ENCODE results near the gene AUNIP.

The AUNIP gene, protein sequence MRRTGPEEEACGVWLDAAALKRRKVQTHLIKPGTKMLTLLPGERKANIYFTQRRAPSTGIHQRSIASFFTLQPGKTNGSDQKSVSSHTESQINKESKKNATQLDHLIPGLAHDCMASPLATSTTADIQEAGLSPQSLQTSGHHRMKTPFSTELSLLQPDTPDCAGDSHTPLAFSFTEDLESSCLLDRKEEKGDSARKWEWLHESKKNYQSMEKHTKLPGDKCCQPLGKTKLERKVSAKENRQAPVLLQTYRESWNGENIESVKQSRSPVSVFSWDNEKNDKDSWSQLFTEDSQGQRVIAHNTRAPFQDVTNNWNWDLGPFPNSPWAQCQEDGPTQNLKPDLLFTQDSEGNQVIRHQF

DNA sequence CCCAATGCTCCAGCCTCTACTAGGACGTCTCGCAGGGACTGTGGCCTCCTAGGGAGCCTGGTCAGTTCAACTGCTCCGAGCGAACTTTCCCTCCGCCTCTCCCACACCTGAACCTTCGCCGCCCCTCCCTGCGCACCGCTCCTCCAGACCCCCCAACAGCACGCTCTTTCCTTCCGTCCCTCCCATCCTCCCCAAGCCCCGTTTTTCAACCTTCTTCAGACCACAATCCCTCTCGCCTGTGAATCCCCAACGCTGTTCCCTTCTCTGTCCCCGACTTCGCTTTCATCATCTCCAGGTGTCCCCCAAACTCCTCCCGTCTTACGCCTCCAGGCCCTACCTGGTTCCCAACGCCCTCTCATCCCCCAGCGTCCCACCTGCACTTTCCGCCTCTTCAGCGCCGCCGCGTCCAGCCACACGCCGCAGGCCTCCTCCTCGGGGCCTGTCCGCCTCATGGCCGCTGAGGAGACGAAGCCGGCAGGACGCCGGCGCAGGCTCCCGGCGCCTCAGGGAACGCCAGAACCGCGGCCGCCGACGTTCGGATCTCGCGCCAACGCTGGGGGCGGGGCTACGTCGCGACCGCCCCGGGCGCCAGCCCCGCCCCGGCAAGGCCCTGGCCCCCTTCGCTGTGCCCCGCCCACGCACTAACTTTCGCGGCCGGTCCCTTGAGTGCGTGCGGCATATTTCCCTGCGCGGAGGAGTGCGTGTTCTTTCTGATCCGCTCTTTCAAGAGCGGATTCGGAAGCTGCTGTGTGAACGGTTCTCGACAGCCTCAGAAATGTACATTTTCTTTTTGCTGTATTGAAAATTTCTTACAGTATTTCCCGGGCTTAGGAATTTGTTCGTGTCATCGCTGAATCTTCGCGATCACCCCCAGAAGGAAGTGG, at the start of gene AUNIP:
AUNIP (minus strand) TSS at position 552 of the 884 bp plus-strand sequence; CDS start at position 452, 100 bp downstream.
- DNase-seq = peak; percentile 51

DNA sequence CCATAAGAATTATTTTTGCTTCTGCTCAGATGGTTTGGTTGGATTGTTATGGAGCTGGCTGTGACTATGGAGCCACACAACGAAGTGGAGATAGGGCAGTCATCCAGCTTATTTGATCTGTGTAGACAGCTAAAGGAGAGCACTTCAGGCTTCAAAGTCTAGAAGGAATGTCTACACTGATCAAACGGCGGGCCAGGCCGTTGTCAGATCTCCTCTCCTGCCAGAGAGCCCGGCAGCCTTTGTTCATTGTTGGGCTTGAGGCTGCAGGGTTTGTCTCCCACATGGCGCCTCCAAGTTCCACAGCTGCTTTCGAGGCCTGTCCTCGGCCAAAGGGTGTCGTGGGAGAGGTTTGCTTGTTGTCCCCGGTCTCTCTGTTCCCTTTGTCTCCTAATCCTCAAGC, 49.8 kb upstream of the AUNIP start:
- DNase-seq = no peak

DNA sequence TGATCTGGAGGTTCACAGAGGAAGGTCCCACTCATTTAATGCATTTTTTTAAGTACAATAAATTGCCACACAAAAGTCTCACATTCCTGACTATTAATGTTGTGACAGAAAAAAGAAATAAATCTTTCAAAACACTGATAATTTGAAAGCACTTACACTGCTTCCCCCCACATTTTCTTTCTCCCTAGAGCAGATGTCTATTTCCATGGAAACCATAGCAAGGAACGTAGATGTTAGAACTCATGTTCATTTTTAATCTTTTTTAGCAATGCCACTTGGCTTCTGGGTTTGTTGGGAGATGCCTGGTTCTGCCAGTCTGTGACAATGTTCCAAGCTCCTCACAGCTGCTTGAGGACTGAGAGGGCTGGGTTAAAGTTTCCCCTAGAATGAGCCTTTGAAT, 48.9 kb upstream of the AUNIP start:
- no peak for DNase-seq

DNA sequence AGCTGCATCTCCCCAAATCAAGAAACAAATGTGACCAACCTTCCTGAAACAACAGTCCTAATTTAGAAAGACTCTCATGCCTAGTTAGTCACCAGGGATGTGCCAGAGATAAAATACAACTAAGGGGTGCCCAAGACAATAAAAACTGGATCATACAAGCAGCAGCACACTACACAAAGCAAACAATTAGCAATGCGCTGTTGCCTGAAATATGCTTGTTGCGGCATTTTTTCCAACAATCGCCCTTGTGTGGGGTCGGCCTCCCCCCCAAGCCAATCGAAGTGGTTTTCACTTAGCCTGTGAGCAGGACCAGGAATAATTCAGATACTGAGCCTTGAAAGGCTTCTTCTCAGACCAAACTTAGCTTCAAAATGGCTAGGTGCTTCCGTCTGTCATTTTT, 48.3 kb upstream of the AUNIP start:
- DNase-seq = no peak

DNA sequence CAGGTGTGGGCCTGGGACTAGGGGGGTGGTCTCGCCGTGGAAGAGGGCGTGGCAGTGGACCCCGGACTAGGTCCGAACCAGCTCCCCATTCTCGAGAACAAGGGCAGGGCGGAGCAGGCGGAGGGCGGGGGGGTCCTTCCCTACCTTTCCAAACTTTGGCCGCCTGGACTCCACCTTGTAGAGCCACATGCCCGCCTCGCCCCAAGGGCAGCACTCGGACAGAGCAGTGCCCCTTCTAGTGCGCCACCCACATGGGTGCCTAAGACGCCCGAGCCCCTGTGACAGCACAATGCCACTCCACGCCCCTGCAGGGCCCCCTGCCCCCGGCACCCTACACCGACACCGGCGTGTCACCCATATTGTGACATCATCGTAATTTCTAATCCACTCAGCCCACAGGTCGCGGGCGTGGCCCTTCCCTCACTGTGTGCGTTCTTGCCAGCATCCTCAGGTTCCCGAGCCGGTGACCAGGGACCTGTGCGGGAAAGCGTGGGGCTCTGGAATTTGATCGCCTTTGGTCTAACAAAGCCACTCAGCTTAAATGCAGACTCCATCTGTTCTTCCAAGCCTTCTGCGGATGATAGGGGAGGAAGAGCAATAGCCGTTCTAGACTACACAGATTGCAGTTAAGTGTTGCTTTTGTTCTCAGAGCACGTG, 47.5 kb upstream of the AUNIP start:
- DNase-seq = no peak

DNA sequence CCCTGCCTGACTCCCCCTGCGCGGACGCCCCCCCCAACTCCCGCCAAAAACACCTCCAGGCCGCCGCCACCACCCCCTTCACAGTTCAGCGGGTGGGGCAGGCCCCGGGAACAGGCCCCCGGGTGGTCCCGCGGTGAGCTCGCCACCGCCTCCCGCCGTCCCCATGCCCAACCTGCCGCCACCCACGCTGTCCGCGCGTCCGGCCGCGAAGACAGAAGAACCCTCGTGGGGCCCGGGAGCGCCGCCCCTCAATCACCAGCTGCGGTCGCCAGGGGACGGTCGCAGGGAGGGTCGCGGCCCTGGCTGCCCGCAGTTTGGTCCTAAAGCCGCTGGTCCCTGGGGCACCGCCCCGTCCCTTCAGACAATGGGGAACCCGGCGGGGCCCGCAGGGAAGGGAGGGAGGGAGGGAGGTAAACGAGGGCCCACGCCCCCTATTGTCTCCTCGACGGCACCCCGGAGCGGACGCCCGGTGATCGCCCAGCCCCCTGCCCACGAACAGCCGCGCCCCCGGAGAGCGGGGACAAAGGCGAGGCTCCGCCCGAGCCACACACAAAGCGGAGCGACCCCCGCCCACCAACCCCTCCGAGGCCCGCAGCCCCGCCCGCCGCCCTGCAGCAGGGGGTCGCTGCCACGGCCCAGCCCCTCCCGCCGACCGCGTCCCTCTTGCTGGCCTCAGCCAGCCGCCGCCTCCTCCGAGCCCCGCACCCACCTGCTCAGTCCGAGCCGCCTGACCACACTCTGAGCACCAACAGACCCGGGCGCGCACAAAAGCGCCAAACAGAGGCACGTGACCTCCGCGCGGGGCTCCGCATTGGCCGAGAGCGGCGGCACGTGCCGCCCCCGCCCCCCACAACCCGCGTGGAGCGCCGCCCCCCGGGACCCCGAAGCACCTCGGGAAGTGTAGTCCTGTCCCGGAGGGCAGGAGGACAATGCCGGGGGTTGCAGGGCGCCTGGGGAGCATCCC, 46.7 kb upstream of the AUNIP start, which contains the start of gene STMN1:
STMN1 (minus strand) TSS at position 740 of the 964 bp plus-strand sequence. CDS start 1,743 bp downstream, outside the sequence.
- DNase-seq = peak; percentile 66

DNA sequence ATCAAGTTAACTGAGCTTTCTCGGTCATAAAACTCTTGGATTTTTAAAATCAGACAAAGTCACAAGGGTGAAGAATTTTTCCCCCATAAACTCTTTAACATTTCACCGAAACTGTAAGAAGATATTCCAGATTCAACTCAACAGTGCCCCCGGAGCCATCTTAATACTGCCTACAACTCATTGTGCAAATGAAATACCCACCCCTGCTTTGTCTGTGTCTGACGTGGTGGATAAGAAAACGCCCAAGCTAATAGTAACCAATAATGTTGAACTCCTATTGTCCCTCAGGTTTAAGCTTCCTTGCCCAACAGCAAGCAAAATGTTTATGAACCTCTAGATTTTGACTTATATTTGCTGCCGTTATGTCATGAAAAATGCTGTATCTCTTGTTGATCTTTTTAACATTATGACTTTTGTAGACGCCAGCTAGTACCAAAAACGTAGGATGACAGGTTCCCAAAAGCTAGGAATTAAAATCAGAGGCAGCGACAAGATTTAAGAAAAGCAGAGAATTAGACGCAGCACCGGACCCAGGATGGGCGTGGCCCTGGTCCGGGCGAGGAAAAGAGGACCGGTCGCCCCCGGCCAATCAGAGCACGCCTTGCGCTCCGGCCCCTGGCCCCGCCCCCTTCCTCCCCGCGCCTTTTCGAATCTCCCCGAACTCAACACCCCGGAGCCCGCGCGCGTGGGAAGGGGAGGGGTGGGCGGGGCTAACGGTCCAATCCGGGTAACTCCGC, 45.9 kb upstream of the AUNIP start:
- DNase-seq = peak; percentile 57

DNA sequence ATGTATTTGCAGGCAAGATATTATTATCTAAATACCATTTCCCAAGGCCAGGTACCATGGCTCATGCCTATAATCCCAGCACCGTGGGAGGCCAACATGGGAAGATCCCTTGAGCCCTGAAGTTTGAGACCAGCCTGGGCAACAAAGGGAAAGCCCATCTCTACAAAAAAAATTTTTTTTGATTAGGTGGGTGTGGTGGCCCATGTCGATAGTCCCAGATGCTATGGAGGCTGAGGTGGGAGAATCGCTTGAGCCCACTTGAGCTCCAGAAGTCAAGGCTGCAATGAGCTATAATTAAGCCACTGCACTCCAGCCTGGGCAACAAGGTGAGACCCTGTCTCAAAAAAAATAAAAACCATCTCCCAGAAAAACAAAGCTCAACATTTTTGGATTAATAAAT, 44.7 kb upstream of the AUNIP start:
- no peak for DNase-seq

DNA sequence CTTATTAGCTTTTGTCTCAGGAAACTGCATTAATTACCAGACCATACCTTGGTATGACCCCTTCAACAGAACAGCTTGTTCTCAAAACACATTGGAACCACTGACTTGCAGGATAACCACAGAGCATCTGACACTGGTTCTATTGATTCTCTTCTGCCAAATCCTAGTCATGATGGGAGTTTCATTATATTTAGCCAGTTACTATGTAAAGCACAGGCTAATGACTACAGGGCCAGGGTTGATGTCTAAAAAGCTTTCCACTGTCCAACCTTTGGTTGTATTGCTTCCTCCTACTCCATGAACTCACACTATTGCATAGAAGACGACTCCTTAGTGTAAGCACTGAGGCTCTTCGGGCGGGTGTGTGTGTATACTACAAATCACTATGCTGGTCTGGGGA, 43.2 kb upstream of the AUNIP start:
- no peak for DNase-seq

DNA sequence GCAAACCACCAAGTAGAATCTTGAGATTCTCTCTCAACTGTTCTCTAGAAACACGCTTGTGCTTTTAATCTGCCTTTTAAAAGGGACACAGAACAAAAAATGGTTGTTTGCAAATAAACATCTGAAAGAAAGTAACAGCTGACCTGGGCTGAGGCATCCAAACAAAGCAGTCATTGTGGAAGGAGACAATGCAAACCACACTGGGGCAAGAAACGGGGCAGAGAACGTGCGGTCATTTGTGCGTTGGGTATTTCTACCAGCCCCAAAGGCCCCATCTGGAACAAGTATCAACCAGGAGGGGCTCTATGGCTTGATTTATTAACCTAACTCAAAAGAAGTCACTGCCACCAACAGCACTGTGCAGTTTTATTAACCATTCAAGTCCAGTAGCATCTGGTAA, 41.0 kb upstream of the AUNIP start:
- DNase-seq = no peak

DNA sequence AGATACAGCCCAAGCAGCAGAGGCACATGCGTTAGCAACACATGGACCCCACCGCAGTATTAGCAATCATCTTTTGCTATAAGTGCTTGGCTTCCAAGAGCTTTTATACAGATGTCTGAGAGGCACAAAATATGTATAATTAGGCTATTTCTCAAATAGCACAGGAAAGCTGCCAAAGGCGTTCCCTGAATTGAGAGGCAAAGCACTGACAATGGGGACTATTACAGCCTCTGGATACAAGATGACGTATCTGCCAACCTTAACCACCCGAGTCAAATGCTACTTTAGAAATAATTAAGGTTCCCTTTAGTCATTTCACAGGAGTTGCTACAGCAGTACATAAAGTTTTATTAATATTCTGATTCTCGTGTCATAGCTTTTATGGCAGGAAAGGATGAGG, 40.5 kb upstream of the AUNIP start:
- DNase-seq = no peak

DNA sequence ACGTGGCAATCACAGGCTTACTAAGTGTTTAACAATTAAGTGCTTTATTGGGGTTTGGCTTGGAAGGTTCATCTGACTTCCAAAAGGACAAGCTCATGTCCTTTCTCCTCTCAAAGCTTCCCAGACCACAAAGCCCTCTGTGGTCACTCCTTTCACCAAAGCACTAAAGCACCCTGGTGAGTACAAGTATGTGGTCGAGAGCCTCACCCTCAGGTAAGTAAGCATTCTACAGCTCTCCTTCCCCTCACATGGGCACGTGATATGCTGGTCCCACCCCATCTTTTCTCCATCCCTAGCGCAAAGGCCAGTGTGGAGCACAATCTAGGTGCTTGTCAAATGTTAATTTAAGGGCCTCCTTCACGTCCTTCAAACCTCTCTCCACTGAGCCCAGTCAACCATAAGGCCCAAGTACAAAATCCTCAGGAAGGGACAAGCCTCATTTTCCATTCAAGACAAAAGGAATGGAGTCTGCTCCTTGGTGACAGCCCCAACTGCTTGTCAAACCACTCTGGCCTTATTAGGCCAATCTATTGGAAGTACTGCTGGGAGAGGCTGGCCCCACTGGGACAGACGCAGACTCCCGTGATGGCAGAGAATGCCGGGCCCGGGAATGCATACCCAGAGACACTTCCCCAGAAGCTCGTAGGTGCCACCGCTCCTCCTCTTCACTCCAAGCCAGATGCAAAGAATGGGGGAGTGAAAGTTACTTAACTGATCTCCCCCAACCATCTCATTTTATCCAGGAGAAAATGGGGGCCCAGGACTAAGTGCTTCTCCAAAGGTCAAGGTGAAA, 39.2 kb upstream of the AUNIP start:
- no peak for DNase-seq

DNA sequence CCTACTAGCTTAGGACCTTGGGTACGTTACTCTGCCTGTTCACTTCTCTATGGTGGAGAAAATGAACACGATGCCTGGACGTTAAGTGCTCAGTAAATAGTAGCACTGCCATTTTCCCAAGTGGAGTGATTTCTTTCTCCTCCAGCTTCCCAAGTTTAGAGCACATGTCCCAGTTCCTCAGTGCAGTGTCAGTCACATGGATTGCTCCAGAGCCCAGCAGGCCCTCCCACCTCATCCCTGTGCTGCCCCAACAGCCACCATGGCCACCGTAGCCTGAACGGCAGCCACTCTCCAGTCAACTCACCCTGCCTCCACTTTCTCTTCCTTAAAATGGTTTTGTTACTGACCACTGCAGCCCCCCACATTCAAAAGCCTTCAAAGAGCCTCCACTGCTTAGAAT, 38.5 kb upstream of the AUNIP start:
- DNase-seq = no peak

DNA sequence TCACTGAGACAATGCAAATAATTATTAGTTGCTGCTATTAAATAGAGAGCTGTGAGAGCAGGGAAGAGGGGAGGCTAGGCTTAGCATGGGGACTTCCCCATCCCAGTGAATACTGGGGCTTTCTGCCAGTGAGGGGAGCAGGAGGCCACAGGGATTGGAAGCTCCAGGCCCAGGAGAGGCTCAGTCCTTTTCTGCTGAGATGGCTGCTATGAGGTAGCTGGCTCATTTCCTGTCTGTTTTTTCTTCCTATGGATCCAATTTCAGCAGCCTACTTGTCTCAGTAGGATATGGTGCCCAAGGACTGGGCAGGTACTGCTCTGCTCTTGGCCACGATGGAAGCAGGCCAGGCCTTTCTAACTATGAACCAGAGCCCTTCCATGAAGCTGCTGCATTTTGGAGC, 37.0 kb upstream of the AUNIP start:
- DNase-seq = no peak

DNA sequence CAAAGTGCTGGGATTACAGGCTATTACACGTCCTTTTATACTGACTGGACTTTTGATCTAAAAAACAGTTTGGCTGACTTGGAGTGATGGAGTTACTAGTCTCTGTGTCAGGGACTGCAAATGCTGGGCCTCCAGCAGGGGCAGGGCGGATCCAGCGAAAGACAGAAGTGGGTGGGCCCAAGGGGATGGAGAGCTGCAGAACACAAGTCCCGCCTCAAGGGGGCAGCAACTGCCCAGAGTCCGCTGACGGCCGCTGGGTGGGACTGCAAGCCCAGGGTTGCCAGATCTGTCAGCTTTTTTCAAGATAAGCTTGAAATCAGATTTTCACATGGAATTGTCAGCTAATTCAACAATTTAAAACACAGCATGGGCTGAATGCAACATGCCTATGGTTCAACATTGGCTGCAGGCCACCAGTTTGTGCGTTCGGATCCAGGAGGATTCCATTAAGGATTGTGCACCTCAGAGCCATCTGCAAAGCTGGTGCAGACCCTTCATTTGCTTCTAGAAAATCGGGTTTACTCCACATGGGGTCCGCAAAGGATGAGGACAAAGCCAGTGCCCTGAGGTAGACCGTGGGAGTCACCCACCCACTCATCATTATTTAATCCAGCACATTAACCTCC, 36.2 kb upstream of the AUNIP start:
- peak; percentile 74 for DNase-seq

DNA sequence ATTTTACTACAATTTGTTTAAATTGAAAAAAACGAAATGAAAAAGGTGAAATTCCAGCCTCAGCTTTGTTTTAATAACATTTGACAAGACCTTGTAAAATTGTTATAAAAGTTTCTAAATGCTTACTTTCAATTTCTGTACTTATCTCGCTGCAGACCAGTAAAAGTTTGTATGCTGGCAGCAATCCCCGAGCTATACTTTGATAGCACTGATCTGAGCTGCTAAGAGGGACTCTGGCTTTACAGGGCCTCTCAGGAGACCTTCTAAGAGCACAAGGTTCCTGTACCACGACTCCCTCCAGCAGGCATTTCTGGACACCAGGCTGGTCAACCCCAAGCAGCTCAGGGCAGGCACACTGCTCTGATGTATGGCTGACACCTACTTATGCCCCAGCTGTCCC, 33.9 kb upstream of the AUNIP start:
- no peak for DNase-seq

DNA sequence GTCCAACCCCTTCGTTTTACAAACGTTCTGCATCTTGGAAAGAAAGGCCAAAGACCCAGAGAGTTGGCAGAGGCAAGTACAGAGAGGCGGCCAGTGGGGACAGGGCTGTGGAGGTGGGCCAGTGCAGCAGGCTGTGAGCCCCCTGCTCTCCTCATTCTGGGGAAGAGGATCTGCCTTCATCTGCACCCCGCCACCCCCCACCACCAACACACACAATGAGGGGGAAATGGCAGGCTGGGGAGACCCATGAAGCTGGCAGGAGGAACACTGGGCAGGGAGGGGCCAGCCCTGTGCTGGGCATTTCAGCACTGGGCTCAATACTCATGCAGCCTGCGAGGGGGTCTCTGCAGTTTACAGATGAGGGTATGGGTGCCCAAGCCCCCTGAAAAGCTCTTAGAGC, 32.3 kb upstream of the AUNIP start:
- no peak for DNase-seq

DNA sequence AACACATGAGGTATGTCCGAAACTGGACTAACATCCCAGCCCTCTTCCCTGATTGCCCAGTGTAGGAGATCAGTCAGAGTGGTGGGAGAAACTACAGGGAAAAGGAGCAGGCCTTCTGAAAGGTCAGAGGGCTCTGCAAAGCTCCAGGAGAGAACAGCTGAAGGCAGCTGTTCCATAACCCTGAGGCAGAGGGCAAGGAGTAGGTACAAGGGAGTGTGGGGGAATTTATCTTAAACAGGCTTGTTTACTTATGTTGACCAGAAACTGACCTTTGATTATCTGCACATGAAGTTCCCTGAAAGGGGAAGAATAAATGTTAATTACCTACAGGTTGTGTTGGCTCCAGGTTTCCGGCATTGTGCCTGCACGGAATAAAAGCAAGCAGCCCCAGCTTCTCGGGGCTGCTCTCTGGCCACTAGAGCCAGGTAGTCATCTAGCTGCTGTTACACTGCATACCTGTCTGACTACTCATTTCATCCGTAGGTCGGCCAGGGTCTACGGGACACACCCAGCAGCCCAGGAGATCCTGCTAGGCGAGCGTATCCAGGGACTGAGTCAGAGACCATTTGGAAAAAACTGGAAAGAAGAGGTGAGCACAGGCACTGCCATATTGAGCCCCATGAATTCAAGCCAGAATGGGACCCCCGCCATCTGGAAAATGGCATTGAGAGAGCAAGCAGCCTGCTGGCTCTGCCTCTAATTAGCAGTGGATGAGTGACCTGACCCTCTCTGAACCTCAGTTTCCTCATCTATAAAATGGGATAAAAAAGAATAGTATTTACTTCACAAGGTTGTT, 31.2 kb upstream of the AUNIP start:
- DNase-seq = peak; percentile 49

DNA sequence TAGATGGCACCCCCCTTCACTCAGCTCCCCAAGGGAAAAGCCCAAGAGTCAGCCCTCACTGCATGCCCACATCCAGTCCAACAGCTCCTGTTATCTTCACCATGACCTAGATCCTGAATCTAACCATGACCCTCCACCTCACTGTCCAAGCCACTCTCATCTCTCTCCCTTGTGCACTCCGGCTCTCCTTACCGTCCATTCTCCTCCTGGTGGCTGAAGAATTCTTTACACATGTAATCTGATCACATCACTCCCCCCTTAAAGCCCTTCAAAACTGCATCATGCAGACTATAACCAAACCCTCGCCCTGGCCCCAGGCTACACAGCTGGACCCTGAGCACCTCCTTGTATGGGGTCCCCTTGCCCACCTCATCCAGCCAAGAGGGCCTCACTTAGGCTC, 30.2 kb upstream of the AUNIP start:
- no peak for DNase-seq
